Left ventricle myocardium inferior (tissue), 1 donor: ENCODE measurements around the gene ERAP2. TPM values are rescaled to one million over a fixed set of nuclear protein-coding genes. Genes with fewer than 3 reads are reported as not detected.

Experiments used
- DNase-seq: peaks from one replicate; pipeline ENCODE4 v3.0.0-alpha.2; 2020
- H3K27ac ChIP-seq: fragments of 200-600 bp; replicated peaks from 2 replicates; pipeline ENCODE4 v1.8.0; 2021
- H3K27me3 ChIP-seq: fragments of 200-600 bp; 2 replicates; pipeline ENCODE4 v1.8.0; 2021; ENCODE audit warnings: low read depth
- H3K36me3 ChIP-seq: fragments of 200-600 bp; 2 replicates; pipeline ENCODE4 v1.8.0; 2021
- H3K4me1 ChIP-seq: fragments of 200-600 bp; 2 replicates; pipeline ENCODE4 v1.8.0; 2021
- H3K4me3 ChIP-seq: fragments of 200-600 bp; 2 replicates; pipeline ENCODE4 v1.8.0; 2021; ENCODE audit warnings: mild to moderate bottlenecking, moderate library complexity
- H3K9me3 ChIP-seq: fragments of 200-600 bp; replicated peaks from 2 replicates; pipeline ENCODE4 v1.8.0; 2021
- intact Hi-C: fragments of 100-400 bp; cut with micrococcal nuclease; formaldehyde crosslinking; loops from one replicate; pipeline ENCODE4 v1.11.0; 2022
- total RNA-seq: library from RNA; stranded (reverse); fragmentation: NEBNext Ultra II Directional; extraction: Animal tissue kit (Norgen Biotek cat#: 25700); gene quantifications from one replicate; pipeline ENCODE4 v1.2.1, GENCODE V29; 2021
- TF ChIP-seq, protein P1 (sequence below): fragments of 200-600 bp; IDR thresholded peaks from 2 replicates; pipeline ENCODE4 v1.8.0; 2021; ENCODE audit warnings: antibody characterized with exemption, mild to moderate bottlenecking, borderline replicate concordance
- donor health status: DM: no; HTN: yes; CAD: no; lungs with severe emphysema.

The ERAP2 gene
- total RNA-seq, 1 donor from 2014 or later: 6.7 TPM

GRCh38 chr5:96968074-96968473 lies 91.8 kb downstream of the ERAP2 start:
- Histone ChIP-seq H3K36me3 (no peaks in the 10 kb centered on the region), H3K4me1 (peaks cover 78% of the 10 kb centered on the region), H3K27me3 (no peaks in the 10 kb centered on the region), H3K9me3 (no peaks in the 10 kb centered on the region), H3K27ac (peak overlapping the region; percentile 71), H3K4me3 (peak overlapping the region; percentile 8)
- intact Hi-C loops: no loop called here
- no peak for DNase-seq
- TF ChIP-seq, protein P1, sequence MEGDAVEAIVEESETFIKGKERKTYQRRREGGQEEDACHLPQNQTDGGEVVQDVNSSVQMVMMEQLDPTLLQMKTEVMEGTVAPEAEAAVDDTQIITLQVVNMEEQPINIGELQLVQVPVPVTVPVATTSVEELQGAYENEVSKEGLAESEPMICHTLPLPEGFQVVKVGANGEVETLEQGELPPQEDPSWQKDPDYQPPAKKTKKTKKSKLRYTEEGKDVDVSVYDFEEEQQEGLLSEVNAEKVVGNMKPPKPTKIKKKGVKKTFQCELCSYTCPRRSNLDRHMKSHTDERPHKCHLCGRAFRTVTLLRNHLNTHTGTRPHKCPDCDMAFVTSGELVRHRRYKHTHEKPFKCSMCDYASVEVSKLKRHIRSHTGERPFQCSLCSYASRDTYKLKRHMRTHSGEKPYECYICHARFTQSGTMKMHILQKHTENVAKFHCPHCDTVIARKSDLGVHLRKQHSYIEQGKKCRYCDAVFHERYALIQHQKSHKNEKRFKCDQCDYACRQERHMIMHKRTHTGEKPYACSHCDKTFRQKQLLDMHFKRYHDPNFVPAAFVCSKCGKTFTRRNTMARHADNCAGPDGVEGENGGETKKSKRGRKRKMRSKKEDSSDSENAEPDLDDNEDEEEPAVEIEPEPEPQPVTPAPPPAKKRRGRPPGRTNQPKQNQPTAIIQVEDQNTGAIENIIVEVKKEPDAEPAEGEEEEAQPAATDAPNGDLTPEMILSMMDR: no peak

- DNase-seq: no peak
- TF ChIP-seq, protein P1: no peak
- peak overlapping the region; percentile 71 for H3K27ac ChIP-seq
- H3K4me1 ChIP-seq: peaks cover 78% of the 10 kb centered on the region
- intact Hi-C loops: no loop called here
- peak overlapping the region; percentile 8 for H3K4me3 ChIP-seq
- H3K9me3 ChIP-seq: no peaks in the 10 kb centered on the region
- H3K27me3 ChIP-seq: no peaks in the 10 kb centered on the region
- no peaks in the 10 kb centered on the region for H3K36me3 ChIP-seq
These were observed 92.3 kb downstream of the ERAP2 start for GRCh38 chr5:96968614-96969013.

Other genes starting within 250 kb of the ERAP2 start
- gene CAST, start 214.1 kb upstream of the ERAP2 start, total RNA-seq: 649 TPM
- 38.4 TPM for gene ERAP1, start 68.6 kb upstream of the ERAP2 start, total RNA-seq
- gene LNPEP, start 59.6 kb downstream of the ERAP2 start, total RNA-seq: 56.8 TPM